Uterus (tissue), 2 donors: ENCODE results near the gene CLSTN2.

Source experiments
- CTCF ChIP-seq, 4 experiments: fragments of 200-600 bp in 2 of 4; fragments of 450-650 bp in 2 of 4; sonication (generic) in 2 of 4; IDR thresholded peaks; one replicate each; pipeline ENCODE4 v1.5.1; 2016 to 2019; ENCODE audit warnings: antibody characterized with exemption in 4 of 4, mild to moderate bottlenecking in 2 of 4, moderate library complexity in 1 of 4
- POLR2A ChIP-seq, 2 donors: fragments of 450-650 bp; IDR thresholded peaks; one replicate each; pipeline ENCODE4 v1.6.1; 2016; ENCODE audit warnings: antibody characterized with exemption in 2 of 2, mild to moderate bottlenecking in 1 of 2, moderate library complexity in 1 of 2

- TF ChIP-seq CTCF (IDR thresholded peaks at IDR 0.05), result no peak
- TF ChIP-seq POLR2A (IDR thresholded peaks at IDR 0.05), result no peak
These were observed 342.9 kb downstream of the CLSTN2 start for GRCh38 chr3:140277886-140278285.
